Endodermal cell (in vitro differentiated cells): Measurements from ENCODE around the gene CBR3. TPM values are rescaled to one million over a fixed set of nuclear protein-coding genes. Genes with fewer than 3 reads are reported as not detected.

ENCODE experiments used
- DNase-seq: peaks from one replicate; pipeline ENCODE4 v3.0.0-alpha.2; 2017
- H3K27ac ChIP-seq: 2 replicates; pipeline ENCODE4 v1.5.1; 2013; ENCODE audit warnings: mild to moderate bottlenecking, low read depth, low read length, moderate library complexity
- H3K27me3 ChIP-seq: 2 replicates; pipeline ENCODE4 v1.6.1; 2013; ENCODE audit warnings: mild to moderate bottlenecking, low read length, moderate library complexity; ENCODE audit not compliant: insufficient read depth, control insufficient read depth, poor library complexity, severe bottlenecking
- H3K36me3 ChIP-seq: 2 replicates; pipeline ENCODE4 v1.7.0; 2013; ENCODE audit warnings: mild to moderate bottlenecking, low read length, moderate library complexity; ENCODE audit not compliant: control insufficient read depth, insufficient read depth
- H3K4me1 ChIP-seq: one replicate; pipeline ENCODE4 v1.7.0; 2013; ENCODE audit warnings: low read length; ENCODE audit not compliant: control insufficient read depth, insufficient read depth
- H3K4me3 ChIP-seq: 2 replicates; pipeline ENCODE4 v1.5.1; 2013; ENCODE audit warnings: mild to moderate bottlenecking, low read length, moderate library complexity
- H3K9ac ChIP-seq: 2 replicates; pipeline ENCODE4 v1.6.1; 2013; ENCODE audit warnings: mild to moderate bottlenecking, low read length, moderate library complexity; ENCODE audit not compliant: poor library complexity, severe bottlenecking; ENCODE audit errors: extremely low read depth
- H3K9me3 ChIP-seq: 2 replicates; pipeline ENCODE4 v1.6.1; 2013; ENCODE audit warnings: mild to moderate bottlenecking, low read length, moderate library complexity; ENCODE audit not compliant: control insufficient read depth
- H3K27ac Mint-ChIP-seq: 2 replicates; pipeline ENCODE4 v1.8.0; 2020; ENCODE audit warnings: mixed read lengths
- H3K27me3 Mint-ChIP-seq: 2 replicates; pipeline ENCODE4 v1.8.0; 2021; ENCODE audit warnings: mild to moderate bottlenecking, mixed read lengths; ENCODE audit not compliant: insufficient read depth
- H3K36me3 Mint-ChIP-seq: 2 replicates; pipeline ENCODE4 v1.8.0; 2020; ENCODE audit warnings: low read depth, mixed read lengths
- H3K4me1 Mint-ChIP-seq: 2 replicates; pipeline ENCODE4 v1.8.0; 2020; ENCODE audit warnings: mixed read lengths
- H3K4me3 Mint-ChIP-seq: 2 replicates; pipeline ENCODE4 v1.8.0; 2020; ENCODE audit warnings: mild to moderate bottlenecking, moderate library complexity, mixed read lengths
- H3K9me3 Mint-ChIP-seq: 2 replicates; pipeline ENCODE4 v1.8.0; 2020; ENCODE audit warnings: mild to moderate bottlenecking, mixed read lengths
- WGBS, 2 experiments: methylation state at CpG; one replicate each; pipeline versions ENCODE4 v1.1.5 to v1.1.7; 2013; ENCODE audit warnings: missing lambda C conversion rate in 2 of 2, mixed read lengths in 1 of 2; ENCODE audit not compliant: insufficient coverage in 1 of 2, insufficient read length in 1 of 2; 5-methylcytosine and 5-hydroxymethylcytosine counted together
- total RNA-seq, 2 donors: library from RNA; stranded (reverse); fragmentation: NEBNext Ultra II Directional in 1 of 2; extraction: Animal tissue kit (Norgen Biotek cat#: 25700) in 1 of 2; gene quantifications; 2 replicates in 1 of 2; 3 replicates in 1 of 2; pipeline ENCODE4 v1.2.1, GENCODE V29; 2021
- TF ChIP-seq, protein P1 (sequence below): fragments of 200-600 bp; sonication (generic); conservative IDR thresholded peaks from 2 replicates; pipeline ENCODE4 v1.5.0; 2021; ENCODE audit warnings: antibody characterized with exemption, mild to moderate bottlenecking

Gene CBR3
- total RNA-seq, 2 donors from 2014 or later = not detected

DNA sequence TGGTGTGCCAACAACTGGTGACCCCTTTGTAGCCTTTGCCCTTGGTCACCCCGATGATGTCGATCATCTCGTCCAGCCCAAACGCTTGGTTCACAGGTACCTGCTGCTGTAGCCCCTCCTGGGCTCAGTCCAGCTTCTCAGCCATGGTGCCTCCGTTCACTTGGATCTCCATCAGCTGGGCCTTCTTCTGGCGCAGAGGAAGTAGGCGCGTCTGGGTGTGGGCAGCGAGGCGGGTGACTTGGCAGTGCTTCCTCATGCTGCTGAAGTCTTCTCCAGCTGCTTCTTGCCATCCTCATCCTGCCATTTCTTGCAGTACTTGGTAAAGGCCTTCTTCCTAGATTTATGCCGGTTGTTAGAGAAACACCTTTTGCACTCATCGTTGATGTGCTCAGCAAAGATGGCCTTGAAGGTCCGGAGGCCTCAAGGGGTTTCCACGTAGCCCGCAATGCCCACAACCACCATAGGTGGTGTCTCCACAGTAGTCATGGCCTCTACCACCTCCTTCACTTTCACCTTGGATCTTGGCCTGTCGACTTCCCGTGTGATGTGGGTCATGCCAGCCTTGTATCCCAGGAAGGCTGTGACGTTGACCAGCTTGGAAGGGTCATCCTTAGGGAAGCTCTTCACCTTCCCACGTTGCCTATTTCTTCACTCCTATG, 34.7 kb downstream of the CBR3 start:
- Mint-ChIP-seq H3K9me3 (no peaks in the 10 kb centered on the region), H3K4me1 (peaks cover 12% of the 10 kb centered on the region), H3K36me3 (peaks cover 10% of the 10 kb centered on the region), H3K4me3 (no peak overlapping the region), H3K27ac (no peak overlapping the region), H3K27me3 (no peaks in the 10 kb centered on the region)
- Histone ChIP-seq H3K9me3 (no peaks in the 10 kb centered on the region), H3K27me3 (no peaks in the 10 kb centered on the region), H3K9ac (no peak overlapping the region), H3K27ac (no peak overlapping the region), H3K36me3 (no peaks in the 10 kb centered on the region), H3K4me3 (no peak overlapping the region), H3K4me1 (no peaks in the 10 kb centered on the region)
- TF ChIP-seq, protein P1, sequence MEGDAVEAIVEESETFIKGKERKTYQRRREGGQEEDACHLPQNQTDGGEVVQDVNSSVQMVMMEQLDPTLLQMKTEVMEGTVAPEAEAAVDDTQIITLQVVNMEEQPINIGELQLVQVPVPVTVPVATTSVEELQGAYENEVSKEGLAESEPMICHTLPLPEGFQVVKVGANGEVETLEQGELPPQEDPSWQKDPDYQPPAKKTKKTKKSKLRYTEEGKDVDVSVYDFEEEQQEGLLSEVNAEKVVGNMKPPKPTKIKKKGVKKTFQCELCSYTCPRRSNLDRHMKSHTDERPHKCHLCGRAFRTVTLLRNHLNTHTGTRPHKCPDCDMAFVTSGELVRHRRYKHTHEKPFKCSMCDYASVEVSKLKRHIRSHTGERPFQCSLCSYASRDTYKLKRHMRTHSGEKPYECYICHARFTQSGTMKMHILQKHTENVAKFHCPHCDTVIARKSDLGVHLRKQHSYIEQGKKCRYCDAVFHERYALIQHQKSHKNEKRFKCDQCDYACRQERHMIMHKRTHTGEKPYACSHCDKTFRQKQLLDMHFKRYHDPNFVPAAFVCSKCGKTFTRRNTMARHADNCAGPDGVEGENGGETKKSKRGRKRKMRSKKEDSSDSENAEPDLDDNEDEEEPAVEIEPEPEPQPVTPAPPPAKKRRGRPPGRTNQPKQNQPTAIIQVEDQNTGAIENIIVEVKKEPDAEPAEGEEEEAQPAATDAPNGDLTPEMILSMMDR = peak; percentile 63
- peak; percentile 68 for DNase-seq
- 93 to 94% methylated on average over 15 to 19 of the region's 19 CpGs for WGBS, 2 experiments

DNA sequence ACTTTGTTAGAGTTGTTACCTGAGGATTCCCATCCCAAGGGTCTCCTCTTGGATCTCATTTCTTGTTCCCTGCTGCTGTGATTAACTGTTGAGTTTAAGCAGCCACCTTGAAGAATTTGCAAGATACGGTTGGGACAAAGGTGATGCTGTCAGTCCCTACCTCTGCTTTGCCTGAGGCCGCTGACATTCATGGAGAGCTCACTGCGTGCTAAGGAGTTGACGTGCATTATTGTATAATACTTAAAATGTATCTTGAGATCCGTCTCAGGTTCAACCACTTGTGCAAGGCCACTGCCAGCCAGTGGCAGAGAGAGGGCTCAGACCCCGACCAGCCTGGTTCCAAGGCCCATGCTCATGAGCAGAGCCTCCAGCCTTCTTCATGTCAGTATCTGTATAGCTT, 35.9 kb downstream of the CBR3 start:
- Mint-ChIP-seq H3K4me3 (no peak overlapping the region), H3K27ac (no peak overlapping the region), H3K9me3 (no peaks in the 10 kb centered on the region), H3K4me1 (peaks cover 12% of the 10 kb centered on the region), H3K36me3 (peaks cover 10% of the 10 kb centered on the region), H3K27me3 (no peaks in the 10 kb centered on the region)
- Histone ChIP-seq H3K4me1 (no peaks in the 10 kb centered on the region), H3K9ac (no peak overlapping the region), H3K36me3 (no peaks in the 10 kb centered on the region), H3K27ac (no peak overlapping the region), H3K27me3 (no peaks in the 10 kb centered on the region), H3K9me3 (no peaks in the 10 kb centered on the region), H3K4me3 (no peak overlapping the region)
- DNase-seq = no peak
- 93 to 100% methylated on average over 2 to 6 of the region's 6 CpGs for WGBS, 2 experiments
- TF ChIP-seq, protein P1 = no peak

DNA sequence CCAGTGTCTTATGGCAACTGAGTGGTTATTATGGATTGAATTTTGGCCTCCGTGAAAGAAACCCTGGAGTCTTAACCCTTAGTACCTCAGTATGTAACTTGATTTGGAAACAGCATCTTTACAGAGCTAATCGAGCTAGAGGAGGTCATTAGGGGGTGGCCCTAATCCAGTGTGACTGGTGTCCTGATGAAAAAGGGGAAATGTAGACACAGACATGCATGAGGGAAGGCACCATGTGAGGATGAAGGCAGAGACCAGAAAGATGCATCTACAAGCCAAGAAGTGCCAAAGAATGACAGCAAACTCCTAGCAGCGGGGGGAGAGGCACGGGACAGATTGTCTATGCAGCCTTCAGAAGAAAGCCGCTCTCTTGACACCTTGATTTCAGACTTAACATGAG, 36.5 kb downstream of the CBR3 start:
- DNase-seq = no peak
- Histone ChIP-seq H3K4me3 (no peak overlapping the region), H3K36me3 (no peaks in the 10 kb centered on the region), H3K27me3 (no peaks in the 10 kb centered on the region), H3K9me3 (no peaks in the 10 kb centered on the region), H3K4me1 (no peaks in the 10 kb centered on the region), H3K9ac (no peak overlapping the region), H3K27ac (no peak overlapping the region)
- H3K36me3 Mint-ChIP-seq = peaks cover 9% of the 10 kb centered on the region
- H3K9me3 Mint-ChIP-seq = no peaks in the 10 kb centered on the region
- H3K27ac Mint-ChIP-seq = no peak overlapping the region
- H3K4me1 Mint-ChIP-seq = peaks cover 13% of the 10 kb centered on the region
- TF ChIP-seq, protein P1 = no peak
- 92 to 97% methylated on average over 4 to 5 of the region's 5 CpGs for WGBS, 2 experiments
- no peak overlapping the region for H3K4me3 Mint-ChIP-seq
- no peaks in the 10 kb centered on the region for H3K27me3 Mint-ChIP-seq
